ENCODE measurements around the gene KIAA0232.

KIAA0232 gene

GRCh38 chr4:6918338-6918737 lies 135.8 kb downstream of the KIAA0232 start:
- ATAC-seq (no peak), DNase-seq (ENCODE audit: low spot score in 2 of 2) (no peak)
- Mint-ChIP-seq H3K4me3 (peak overlapping the region; percentile 68), H3K9me3 (no peaks in the 10 kb centered on the region), H3K27ac (peak overlapping the region; percentile 95), H3K4me1 (peaks cover 69% of the 10 kb centered on the region), H3K36me3 (peaks cover 10% of the 10 kb centered on the region)

- Mint-ChIP-seq H3K4me3 (no peak overlapping the region), H3K4me1 (peaks cover 69% of the 10 kb centered on the region), H3K9me3 (no peaks in the 10 kb centered on the region), H3K36me3 (peaks cover 29% of the 10 kb centered on the region), H3K27ac (peak overlapping the region; percentile 75)
- ATAC-seq (no peak), DNase-seq (ENCODE audit: low spot score in 2 of 2) (no peak)
Measured at GRCh38 chr4:6920171-6920570, 137.6 kb downstream of the KIAA0232 start.

GRCh38 chr4:6923507-6923906 lies 141.0 kb downstream of the KIAA0232 start:
- peaks cover 24% of the 10 kb centered on the region for H3K36me3 Mint-ChIP-seq
- no peak overlapping the region for H3K4me3 Mint-ChIP-seq
- peaks cover 68% of the 10 kb centered on the region for H3K4me1 Mint-ChIP-seq
- DNase-seq (ENCODE audit: low spot score in 2 of 2) (no peak), ATAC-seq (no peak)
- peak overlapping the region; percentile 86 for H3K27ac Mint-ChIP-seq
- no peaks in the 10 kb centered on the region for H3K9me3 Mint-ChIP-seq

GRCh38 chr4:6924361-6924779 lies 141.8 kb downstream of the KIAA0232 start:
- ATAC-seq = no peak
- peaks cover 72% of the 10 kb centered on the region for H3K4me1 Mint-ChIP-seq
- no peak overlapping the region for H3K4me3 Mint-ChIP-seq

GRCh38 chr4:6925357-6925836 lies 142.9 kb downstream of the KIAA0232 start:
- DNase-seq (ENCODE audit: low spot score in 2 of 2) (no peak), ATAC-seq (peak; percentile 65)
- Mint-ChIP-seq H3K27ac (peak overlapping the region; percentile 86), H3K9me3 (no peaks in the 10 kb centered on the region), H3K4me3 (peak overlapping the region; percentile 64), H3K4me1 (peaks cover 75% of the 10 kb centered on the region), H3K36me3 (peaks cover 30% of the 10 kb centered on the region)

More at GRCh38 chr4:6924361-6924779, 141.8 kb downstream of the KIAA0232 start:
- DNase-seq (ENCODE audit: low spot score in 2 of 2) = no peak
- H3K36me3 Mint-ChIP-seq = peaks cover 24% of the 10 kb centered on the region
- H3K27ac Mint-ChIP-seq = peak overlapping the region; percentile 86
- H3K9me3 Mint-ChIP-seq = no peaks in the 10 kb centered on the region

GRCh38 chr4:6926081-6926480 lies 143.6 kb downstream of the KIAA0232 start:
- H3K9me3 Mint-ChIP-seq = no peaks in the 10 kb centered on the region
- peaks cover 70% of the 10 kb centered on the region for H3K4me1 Mint-ChIP-seq
- peak overlapping the region; percentile 64 for H3K4me3 Mint-ChIP-seq
- H3K27ac Mint-ChIP-seq = peak overlapping the region; percentile 86
- ATAC-seq (peak; percentile 52), DNase-seq (ENCODE audit: low spot score in 2 of 2) (no peak)
- H3K36me3 Mint-ChIP-seq = peaks cover 32% of the 10 kb centered on the region

GRCh38 chr4:6926681-6927478 lies 144.4 kb downstream of the KIAA0232 start:
- Mint-ChIP-seq H3K4me3 (peak overlapping the region; percentile 64), H3K9me3 (no peaks in the 10 kb centered on the region), H3K36me3 (peaks cover 36% of the 10 kb centered on the region), H3K27ac (peak overlapping the region; percentile 86), H3K4me1 (peaks cover 73% of the 10 kb centered on the region)
- DNase-seq (ENCODE audit: low spot score in 2 of 2) (no peak), ATAC-seq (peak; percentile 72)

- peaks cover 70% of the 10 kb centered on the region for H3K4me1 Mint-ChIP-seq
- ATAC-seq (no peak), DNase-seq (ENCODE audit: low spot score in 2 of 2) (no peak)
- no peaks in the 10 kb centered on the region for H3K9me3 Mint-ChIP-seq
- H3K36me3 Mint-ChIP-seq = peaks cover 38% of the 10 kb centered on the region
- peak overlapping the region; percentile 86 for H3K27ac Mint-ChIP-seq
- no peak overlapping the region for H3K4me3 Mint-ChIP-seq
Measured at GRCh38 chr4:6928081-6928480, 145.6 kb downstream of the KIAA0232 start.

GRCh38 chr4:6929339-6929811 lies 146.8 kb downstream of the KIAA0232 start:
- H3K4me1 Mint-ChIP-seq = peaks cover 82% of the 10 kb centered on the region
- ATAC-seq (no peak), DNase-seq (ENCODE audit: low spot score in 2 of 2) (no peak)
- no peaks in the 10 kb centered on the region for H3K9me3 Mint-ChIP-seq
- H3K27ac Mint-ChIP-seq = peak overlapping the region; percentile 55
- peaks cover 34% of the 10 kb centered on the region for H3K36me3 Mint-ChIP-seq
- no peak overlapping the region for H3K4me3 Mint-ChIP-seq

- Mint-ChIP-seq H3K9me3 (no peaks in the 10 kb centered on the region), H3K27ac (no peak overlapping the region), H3K36me3 (peaks cover 28% of the 10 kb centered on the region), H3K4me1 (peaks cover 80% of the 10 kb centered on the region), H3K4me3 (no peak overlapping the region)
- DNase-seq (ENCODE audit: low spot score in 2 of 2) (no peak), ATAC-seq (no peak)
Measured at GRCh38 chr4:6929812-6930464, 147.4 kb downstream of the KIAA0232 start.

GRCh38 chr4:6932475-6932874 lies 149.9 kb downstream of the KIAA0232 start:
- Mint-ChIP-seq H3K4me1 (peaks cover 76% of the 10 kb centered on the region), H3K9me3 (no peaks in the 10 kb centered on the region), H3K4me3 (no peak overlapping the region), H3K27ac (peak overlapping the region; percentile 29), H3K36me3 (peaks cover 20% of the 10 kb centered on the region)
- DNase-seq (ENCODE audit: low spot score in 2 of 2) (no peak), ATAC-seq (no peak)

GRCh38 chr4:6932918-6933317 lies 150.4 kb downstream of the KIAA0232 start:
- H3K4me1 Mint-ChIP-seq = peaks cover 76% of the 10 kb centered on the region
- H3K27ac Mint-ChIP-seq = no peak overlapping the region
- no peak overlapping the region for H3K4me3 Mint-ChIP-seq
- no peak for ATAC-seq
- no peaks in the 10 kb centered on the region for H3K9me3 Mint-ChIP-seq
- peaks cover 20% of the 10 kb centered on the region for H3K36me3 Mint-ChIP-seq
- no peak for DNase-seq (ENCODE audit: low spot score in 2 of 2)
